GM12864 (cell line): Measurements from ENCODE around the gene MAP1LC3C.

Source experiments
- DNase-seq: peaks from one replicate; pipeline ENCODE4 v3.0.0-alpha.2; 2011; ENCODE audit warnings: low read depth
- H3K4me3 ChIP-seq: 2 replicates; pipeline ENCODE4 v1.5.1; 2011; ENCODE audit warnings: mild to moderate bottlenecking, low read depth, low read length, control low read depth
- TF ChIP-seq, protein P1 (sequence below): IDR thresholded peaks from 2 replicates; pipeline ENCODE4 v1.5.1; 2011; ENCODE audit warnings: low read depth, mild to moderate bottlenecking, moderate library complexity, low read length, control low read depth, inconsistent platforms; ENCODE audit errors: missing control alignments

MAP1LC3C gene

GRCh38 chr1:241957692-241958494, 41.0 kb downstream of the MAP1LC3C start, which contains the start of gene BECN2:
Gene BECN2 (plus strand): TSS chr1:241957767. CDS start chr1:241957767, 0 bp downstream.
- no peak for DNase-seq
- TF ChIP-seq, protein P1, sequence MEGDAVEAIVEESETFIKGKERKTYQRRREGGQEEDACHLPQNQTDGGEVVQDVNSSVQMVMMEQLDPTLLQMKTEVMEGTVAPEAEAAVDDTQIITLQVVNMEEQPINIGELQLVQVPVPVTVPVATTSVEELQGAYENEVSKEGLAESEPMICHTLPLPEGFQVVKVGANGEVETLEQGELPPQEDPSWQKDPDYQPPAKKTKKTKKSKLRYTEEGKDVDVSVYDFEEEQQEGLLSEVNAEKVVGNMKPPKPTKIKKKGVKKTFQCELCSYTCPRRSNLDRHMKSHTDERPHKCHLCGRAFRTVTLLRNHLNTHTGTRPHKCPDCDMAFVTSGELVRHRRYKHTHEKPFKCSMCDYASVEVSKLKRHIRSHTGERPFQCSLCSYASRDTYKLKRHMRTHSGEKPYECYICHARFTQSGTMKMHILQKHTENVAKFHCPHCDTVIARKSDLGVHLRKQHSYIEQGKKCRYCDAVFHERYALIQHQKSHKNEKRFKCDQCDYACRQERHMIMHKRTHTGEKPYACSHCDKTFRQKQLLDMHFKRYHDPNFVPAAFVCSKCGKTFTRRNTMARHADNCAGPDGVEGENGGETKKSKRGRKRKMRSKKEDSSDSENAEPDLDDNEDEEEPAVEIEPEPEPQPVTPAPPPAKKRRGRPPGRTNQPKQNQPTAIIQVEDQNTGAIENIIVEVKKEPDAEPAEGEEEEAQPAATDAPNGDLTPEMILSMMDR = no peak
- no peak within 1 kb of the TSS for H3K4me3 ChIP-seq

DNA sequence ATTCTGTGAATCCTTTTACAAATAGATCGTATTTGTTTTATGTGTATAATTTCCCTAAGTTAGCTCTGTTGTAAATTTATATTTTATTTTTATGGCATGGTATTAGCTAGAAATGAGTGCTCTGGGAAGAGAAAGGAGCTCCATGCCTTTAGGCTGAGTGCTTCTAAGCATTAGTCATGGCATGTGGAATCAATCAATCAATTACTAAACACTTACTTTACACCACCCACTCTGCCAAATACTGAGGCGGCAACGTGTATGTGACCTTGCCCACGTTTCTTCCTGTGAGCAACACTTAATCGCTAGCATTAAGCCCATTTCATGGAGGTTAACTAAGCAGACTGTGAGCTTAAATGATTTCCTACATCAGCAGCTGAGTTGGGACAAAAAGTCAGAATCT, 48.5 kb downstream of the MAP1LC3C start:
- TF ChIP-seq, protein P1 = no peak
- no peak for DNase-seq

GRCh38 chr1:241947354-241947753, 51.5 kb downstream of the MAP1LC3C start:
- TF ChIP-seq, protein P1 = no peak
- no peak for DNase-seq
- H3K4me3 ChIP-seq = no peak overlapping the region

More for the DNA sequence above, 48.5 kb downstream of the MAP1LC3C start:
- no peak overlapping the region for H3K4me3 ChIP-seq
